HCT116 (cell line): ENCODE results near the gene CYP11A1. TPM values are rescaled to one million over a fixed set of nuclear protein-coding genes. Genes with fewer than 3 reads are reported as not detected.

Experiments
- ATAC-seq: fragments of 200-7000 bp; cut with Tn5 transposase; 2 replicates; pipeline ENCODE4 v1.9.1; 2020; ENCODE audit warnings: mild to moderate bottlenecking, moderate library complexity
- BruUV-seq: library from RNA; stranded (reverse); fragments of 400-500 nt; replicated peaks from 2 replicates; lab custom pipeline; 2021; lab: Mats Ljungman, UMichigan
- CTCF ChIA-PET: fragments of 300-600 bp; sonication (Branson Sonifier 250); formaldehyde crosslinking; loops from one replicate; lab custom pipeline; 2021; ENCODE audit warnings: antibody characterized with exemption; lab: Charles Lee
- POLR2A ChIA-PET: fragments of 300-600, 350-600 bp; sonication (Branson Sonifier 250); formaldehyde crosslinking; loops from one replicate; lab custom pipeline; 2021; ENCODE audit warnings: antibody characterized with exemption; lab: Charles Lee
- RAD21 ChIA-PET, 2 experiments: fragments of 300-600 bp; sonication (Branson Sonifier 250); formaldehyde crosslinking; loops; one replicate each; lab custom pipeline; 2023; ENCODE audit warnings: low total read pairs in 2 of 2; ENCODE audit not compliant: uncharacterized antibody in 2 of 2, unreplicated experiment in 2 of 2, low non-redundant PET in 1 of 2; lab: Charles Lee
- DNase-seq: peaks from one replicate; pipeline ENCODE4 v3.0.0-alpha.2; 2010; ENCODE audit warnings: low read depth, low spot score
- H2AFZ ChIP-seq: fragments of 200-600 bp; shearing (Covaris generic), sonication (generic); 2 replicates; pipeline ENCODE4 v1.6.1; 2017; ENCODE audit warnings: low read depth, mixed run types, mixed read lengths, antibody characterized with exemption, low read length; ENCODE audit not compliant: poor library complexity, severe bottlenecking
- H3K27ac ChIP-seq: 2 replicates; pipeline ENCODE4 v1.5.1; 2012; ENCODE audit warnings: low read depth, low read length
- H3K27me3 ChIP-seq: fragments of 200-600 bp; sonication (generic); 2 replicates; pipeline ENCODE4 v1.6.1; 2016; ENCODE audit warnings: mixed run types, low read length, mixed read lengths; ENCODE audit not compliant: insufficient read depth
- H3K36me3 ChIP-seq, 2 experiments: fragments of 200-500 bp in 1 of 2; fragments of 200-600 bp in 1 of 2; sonication (Bioruptor generic) in 1 of 2; sonication (generic) in 1 of 2; 2 replicates each; pipeline versions ENCODE4 v1.5.1 to v1.6.1; 2014 to 2016; ENCODE audit warnings: low read length in 2 of 2, inconsistent platforms in 1 of 2, mixed read lengths in 1 of 2, mixed run types in 1 of 2; ENCODE audit not compliant: insufficient read depth in 2 of 2, control insufficient read depth in 1 of 2
- H3K4me1 ChIP-seq, 2 experiments: fragments of 200-600 bp in 1 of 2; sonication (generic) in 1 of 2; 2 replicates each; pipeline versions ENCODE4 v1.5.1 to v1.6.1; 2012 to 2017; ENCODE audit warnings: low read length in 2 of 2, inconsistent platforms in 1 of 2, mild to moderate bottlenecking in 1 of 2, mixed read lengths in 1 of 2, mixed run types in 1 of 2, moderate library complexity in 1 of 2; ENCODE audit not compliant: insufficient read depth in 2 of 2, control insufficient read depth in 1 of 2
- H3K4me2 ChIP-seq: fragments of 200-600 bp; sonication (generic); 2 replicates; pipeline ENCODE4 v1.6.1; 2017; ENCODE audit warnings: mixed run types, low read length, mixed read lengths
- H3K4me3 ChIP-seq, 2 experiments: fragments of 200-600 bp in 1 of 2; sonication (generic) in 1 of 2; replicated peaks in 1 of 2; 2 replicates each; pipeline ENCODE4 v1.5.1; 2011 to 2016; ENCODE audit warnings: low read length in 2 of 2, control low read depth in 1 of 2, low read depth in 1 of 2, mild to moderate bottlenecking in 1 of 2, mixed read lengths in 1 of 2, mixed run types in 1 of 2
- H3K79me2 ChIP-seq: fragments of 200-600 bp; sonication (generic); 2 replicates; pipeline ENCODE4 v1.6.1; 2017; ENCODE audit warnings: mild to moderate bottlenecking, mixed run types, low read length, moderate library complexity, mixed read lengths; ENCODE audit not compliant: insufficient read depth
- H3K9ac ChIP-seq: fragments of 200-600 bp; sonication (generic); 2 replicates; pipeline ENCODE4 v1.6.1; 2016; ENCODE audit warnings: low read length, mixed read lengths
- H3K9me2 ChIP-seq: fragments of 200-600 bp; sonication (generic), shearing (Covaris generic); 2 replicates; pipeline ENCODE4 v1.6.1; 2017; ENCODE audit warnings: mixed run types, mild to moderate bottlenecking, moderate library complexity; ENCODE audit not compliant: insufficient read depth
- H3K9me3 ChIP-seq, 2 experiments: fragments of 200-500 bp in 1 of 2; fragments of 200-600 bp in 1 of 2; sonication (Bioruptor generic) in 1 of 2; sonication (generic) in 1 of 2; 2 replicates each; pipeline ENCODE4 v1.6.1; 2014 to 2017; ENCODE audit warnings: low read length in 2 of 2, mixed read lengths in 2 of 2, inconsistent platforms in 1 of 2, low read depth in 1 of 2, mild to moderate bottlenecking in 1 of 2, mixed run types in 1 of 2, moderate library complexity in 1 of 2; ENCODE audit not compliant: control insufficient read depth in 1 of 2, insufficient read depth in 1 of 2
- H4K20me1 ChIP-seq: fragments of 200-600 bp; sonication (generic), shearing (Covaris generic); 2 replicates; pipeline ENCODE4 v1.6.1; 2017; ENCODE audit warnings: mixed run types, mild to moderate bottlenecking, moderate library complexity; ENCODE audit not compliant: insufficient read depth
- CBX3 ChIP-seq: IDR thresholded peaks from 2 replicates; pipeline ENCODE4 v1.6.1; 2012; ENCODE audit warnings: low read depth
- EGR1 ChIP-seq: IDR thresholded peaks from 2 replicates; pipeline ENCODE4 v1.6.1; 2012; ENCODE audit warnings: low read depth
- ELF1 ChIP-seq: IDR thresholded peaks from 2 replicates; pipeline ENCODE4 v1.6.1; 2012; ENCODE audit warnings: low read depth, borderline replicate concordance
- EZH2 ChIP-seq: fragments of 200-600 bp; sonication (generic); IDR thresholded peaks from 2 replicates; pipeline ENCODE4 v1.6.1; 2017; ENCODE audit warnings: antibody characterized with exemption, mixed run types
- EZH2phosphoT487 ChIP-seq: fragments of 200-600 bp; IDR thresholded peaks from 2 replicates; pipeline ENCODE4 v1.6.1; 2018; ENCODE audit warnings: antibody characterized with exemption, borderline replicate concordance
- FOSL1 ChIP-seq: IDR thresholded peaks from 2 replicates; pipeline ENCODE4 v1.6.1; 2012; ENCODE audit warnings: low read depth
- POLR2AphosphoS5 ChIP-seq: IDR thresholded peaks from 2 replicates; pipeline ENCODE4 v1.6.1; 2011; ENCODE audit warnings: mild to moderate bottlenecking, low read depth, low read length, moderate library complexity
- SIN3A ChIP-seq: IDR thresholded peaks from 2 replicates; pipeline ENCODE4 v1.6.1; 2012; ENCODE audit warnings: low read depth
- SP1 ChIP-seq: IDR thresholded peaks from 2 replicates; pipeline ENCODE4 v1.6.1; 2012; ENCODE audit warnings: low read depth
- TCF7L2 ChIP-seq: IDR thresholded peaks from 2 replicates; pipeline ENCODE4 v1.7.0; 2011; ENCODE audit warnings: borderline replicate concordance, inconsistent platforms; ENCODE audit not compliant: insufficient read depth, insufficient read length; ENCODE audit errors: extremely low read depth
- ZFX ChIP-seq: fragments of 450-650 bp; IDR thresholded peaks from 2 replicates; pipeline ENCODE4 v1.6.1; 2017
- ZNF274 ChIP-seq: fragments of 200-500 bp; sonication (Bioruptor generic); IDR thresholded peaks from 2 replicates; pipeline ENCODE4 v1.6.1; 2014; ENCODE audit warnings: mild to moderate bottlenecking, low read depth, low read length, inconsistent platforms
- intact Hi-C: fragments of 100-400 bp; cut with micrococcal nuclease; formaldehyde crosslinking; loops from 2 replicates; pipeline ENCODE4 v1.10.0; 2022
- total RNA-seq: library from RNA; stranded (reverse); gene quantifications from one replicate; pipeline ENCODE4 v1.2.1, GENCODE V29; 2021; ENCODE audit not compliant: unreplicated experiment
- TF ChIP-seq, protein P1 (sequence below): IDR thresholded peaks from 2 replicates; pipeline ENCODE4 v1.6.1; 2012
- TF ChIP-seq, protein P2 (sequence below), 3 experiments: fragments of 200-600 bp in 1 of 3; sonication (generic) in 1 of 3; IDR thresholded peaks in 2 of 3; conservative IDR thresholded peaks in 1 of 3; 2 replicates each; pipeline ENCODE4 v1.5.1; 2012 to 2017; ENCODE audit warnings: low read depth in 2 of 3, low read length in 2 of 3, antibody characterized with exemption in 1 of 3, borderline replicate concordance in 1 of 3, control low read depth in 1 of 3, mild to moderate bottlenecking in 1 of 3, mixed read lengths in 1 of 3, mixed run types in 1 of 3, moderate library complexity in 1 of 3; ENCODE audit not compliant: insufficient read depth in 1 of 3
- TF ChIP-seq, protein P3 (sequence below): IDR thresholded peaks from 2 replicates; pipeline ENCODE4 v1.6.1; 2012
- TF ChIP-seq, protein P4 (sequence below): IDR thresholded peaks from 2 replicates; pipeline ENCODE4 v1.6.1; 2011; ENCODE audit warnings: mild to moderate bottlenecking, low read length, moderate library complexity; ENCODE audit not compliant: insufficient replicate concordance; ENCODE audit errors: extremely low read depth

The CYP11A1 gene
- total RNA-seq, 1 experiment from 2014 or later = 0.57 TPM

DNA sequence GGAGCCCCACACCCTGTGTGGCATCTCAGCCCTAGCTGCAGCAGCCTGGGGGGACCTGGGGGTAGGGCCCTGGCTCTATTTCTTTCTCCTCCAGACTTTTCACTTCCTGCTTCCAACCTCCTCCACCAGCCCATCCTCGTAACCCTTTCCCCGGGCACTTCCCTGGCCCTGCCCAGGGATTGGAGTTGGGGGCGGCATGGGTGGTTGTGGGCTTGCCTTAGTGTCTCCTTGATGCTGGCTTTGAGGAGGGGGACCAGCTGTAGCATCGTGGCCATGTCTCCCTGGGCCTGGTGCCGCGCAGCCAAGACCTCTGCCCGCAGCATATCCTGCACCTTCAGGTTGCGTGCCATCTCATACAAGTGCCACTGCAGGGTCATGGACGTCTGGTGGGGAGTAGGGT, 28.1 kb downstream of the CYP11A1 start:
- BruUV-seq = no TSS peak
- intact Hi-C loops = no loop called here
- H3K9me3 ChIP-seq = no peaks in the 10 kb centered on the region

More for the DNA sequence above, 28.1 kb downstream of the CYP11A1 start:
- no peaks in the 10 kb centered on the region for H4K20me1 ChIP-seq
- ATAC-seq (no peak), DNase-seq (no peak)
- ChIA-PET CTCF (no interaction called here), POLR2A (no interaction called here), RAD21 (no interaction called here)
- H3K9me2 ChIP-seq = no peaks in the 10 kb centered on the region
- H3K36me3 ChIP-seq = no peaks in the 10 kb centered on the region
- H3K4me1 ChIP-seq = no peaks in the 10 kb centered on the region
- no peak overlapping the region for H2AFZ ChIP-seq
- H3K4me2 ChIP-seq = no peak overlapping the region
- H3K27ac ChIP-seq = no peak overlapping the region
- H3K4me3 ChIP-seq = no peak overlapping the region
- H3K79me2 ChIP-seq = no peaks in the 10 kb centered on the region
- H3K9ac ChIP-seq = no peak overlapping the region
- H3K27me3 ChIP-seq = no peaks in the 10 kb centered on the region
- TF ChIP-seq, protein P1, sequence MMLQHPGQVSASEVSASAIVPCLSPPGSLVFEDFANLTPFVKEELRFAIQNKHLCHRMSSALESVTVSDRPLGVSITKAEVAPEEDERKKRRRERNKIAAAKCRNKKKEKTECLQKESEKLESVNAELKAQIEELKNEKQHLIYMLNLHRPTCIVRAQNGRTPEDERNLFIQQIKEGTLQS = no peak
- TF ChIP-seq ZFX = no peak
- no peak for TF ChIP-seq ZNF274
- TF ChIP-seq, protein P2, sequence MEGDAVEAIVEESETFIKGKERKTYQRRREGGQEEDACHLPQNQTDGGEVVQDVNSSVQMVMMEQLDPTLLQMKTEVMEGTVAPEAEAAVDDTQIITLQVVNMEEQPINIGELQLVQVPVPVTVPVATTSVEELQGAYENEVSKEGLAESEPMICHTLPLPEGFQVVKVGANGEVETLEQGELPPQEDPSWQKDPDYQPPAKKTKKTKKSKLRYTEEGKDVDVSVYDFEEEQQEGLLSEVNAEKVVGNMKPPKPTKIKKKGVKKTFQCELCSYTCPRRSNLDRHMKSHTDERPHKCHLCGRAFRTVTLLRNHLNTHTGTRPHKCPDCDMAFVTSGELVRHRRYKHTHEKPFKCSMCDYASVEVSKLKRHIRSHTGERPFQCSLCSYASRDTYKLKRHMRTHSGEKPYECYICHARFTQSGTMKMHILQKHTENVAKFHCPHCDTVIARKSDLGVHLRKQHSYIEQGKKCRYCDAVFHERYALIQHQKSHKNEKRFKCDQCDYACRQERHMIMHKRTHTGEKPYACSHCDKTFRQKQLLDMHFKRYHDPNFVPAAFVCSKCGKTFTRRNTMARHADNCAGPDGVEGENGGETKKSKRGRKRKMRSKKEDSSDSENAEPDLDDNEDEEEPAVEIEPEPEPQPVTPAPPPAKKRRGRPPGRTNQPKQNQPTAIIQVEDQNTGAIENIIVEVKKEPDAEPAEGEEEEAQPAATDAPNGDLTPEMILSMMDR (IDR thresholded peaks at IDR 0.05 in 2 of 3, conservative IDR thresholded peaks at IDR 0.05 in 1 of 3; ENCODE audit: borderline replicate concordance in 1 of 3, insufficient read depth in 1 of 3, low read depth in 2 of 3, low read length in 2 of 3) = no peak
- TF ChIP-seq, protein P3, sequence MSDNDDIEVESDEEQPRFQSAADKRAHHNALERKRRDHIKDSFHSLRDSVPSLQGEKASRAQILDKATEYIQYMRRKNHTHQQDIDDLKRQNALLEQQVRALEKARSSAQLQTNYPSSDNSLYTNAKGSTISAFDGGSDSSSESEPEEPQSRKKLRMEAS = no peak
- TF ChIP-seq EGR1 = no peak
- no peak for TF ChIP-seq FOSL1
- TF ChIP-seq ELF1 = no peak
- no peak for TF ChIP-seq TCF7L2
- TF ChIP-seq EZH2 = no peak
- TF ChIP-seq CBX3 = no peak
- TF ChIP-seq, protein P4, sequence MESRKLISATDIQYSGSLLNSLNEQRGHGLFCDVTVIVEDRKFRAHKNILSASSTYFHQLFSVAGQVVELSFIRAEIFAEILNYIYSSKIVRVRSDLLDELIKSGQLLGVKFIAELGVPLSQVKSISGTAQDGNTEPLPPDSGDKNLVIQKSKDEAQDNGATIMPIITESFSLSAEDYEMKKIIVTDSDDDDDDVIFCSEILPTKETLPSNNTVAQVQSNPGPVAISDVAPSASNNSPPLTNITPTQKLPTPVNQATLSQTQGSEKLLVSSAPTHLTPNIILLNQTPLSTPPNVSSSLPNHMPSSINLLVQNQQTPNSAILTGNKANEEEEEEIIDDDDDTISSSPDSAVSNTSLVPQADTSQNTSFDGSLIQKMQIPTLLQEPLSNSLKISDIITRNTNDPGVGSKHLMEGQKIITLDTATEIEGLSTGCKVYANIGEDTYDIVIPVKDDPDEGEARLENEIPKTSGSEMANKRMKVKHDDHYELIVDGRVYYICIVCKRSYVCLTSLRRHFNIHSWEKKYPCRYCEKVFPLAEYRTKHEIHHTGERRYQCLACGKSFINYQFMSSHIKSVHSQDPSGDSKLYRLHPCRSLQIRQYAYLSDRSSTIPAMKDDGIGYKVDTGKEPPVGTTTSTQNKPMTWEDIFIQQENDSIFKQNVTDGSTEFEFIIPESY = no peak
- TF ChIP-seq SP1 = no peak
- no peak for TF ChIP-seq SIN3A
- TF ChIP-seq POLR2AphosphoS5 = no peak
- TF ChIP-seq EZH2phosphoT487 = no peak
